OCI-LY1 (cell line): ENCODE measurements around the gene NCS1.

Source experiments
- CTCF ChIP-seq: fragments of 200-600 bp; sonication (generic), shearing (Covaris generic); IDR thresholded peaks from 2 replicates; pipeline ENCODE4 v1.5.1; 2017; ENCODE audit warnings: mild to moderate bottlenecking, antibody characterized with exemption, low read length, moderate library complexity, mixed read lengths
- EZH2 ChIP-seq: fragments of 200-600 bp; sonication (generic), shearing (Covaris generic); IDR thresholded peaks from 2 replicates; pipeline ENCODE4 v1.8.0; 2017; ENCODE audit warnings: borderline replicate concordance, mixed run types, mild to moderate bottlenecking, antibody characterized with exemption, low read length, moderate library complexity, mixed read lengths

GRCh38 chr9:130158001-130158400 lies 14.2 kb upstream of the NCS1 start:
- TF ChIP-seq CTCF (no peak), EZH2 (no peak)
